ENCODE results near the gene COL23A1. TPM values are rescaled to one million over a fixed set of nuclear protein-coding genes. Genes with fewer than 3 reads are reported as not detected.

The COL23A1 gene
- total RNA-seq, 1 donor from 2014 or later = 3.5 TPM

- DNase-seq (ENCODE audit: low spot score) = no peak
Measured at GRCh38 chr5:178339272-178339671, 250.9 kb downstream of the COL23A1 start.

- no peak for DNase-seq (ENCODE audit: low spot score)
Measured at GRCh38 chr5:178338750-178339144, 251.4 kb downstream of the COL23A1 start.

- no peak for DNase-seq (ENCODE audit: low spot score)
Measured at GRCh38 chr5:178338126-178338749, 252.0 kb downstream of the COL23A1 start.

- DNase-seq (ENCODE audit: low spot score) = no peak
Measured at GRCh38 chr5:178337334-178337741, 252.9 kb downstream of the COL23A1 start.

- no peak for DNase-seq (ENCODE audit: low spot score)
Measured at GRCh38 chr5:178336889-178337288, 253.3 kb downstream of the COL23A1 start.

- no peak for DNase-seq (ENCODE audit: low spot score)
Measured at GRCh38 chr5:178335302-178336030, 254.7 kb downstream of the COL23A1 start.

GRCh38 chr5:178334861-178335260 lies 255.3 kb downstream of the COL23A1 start:
- no peak for DNase-seq (ENCODE audit: low spot score)

GRCh38 chr5:178333821-178334481 lies 256.2 kb downstream of the COL23A1 start:
- no peak for DNase-seq (ENCODE audit: low spot score)

GRCh38 chr5:178332210-178332641 lies 258.0 kb downstream of the COL23A1 start:
- DNase-seq (ENCODE audit: low spot score) = no peak

GRCh38 chr5:178331491-178331996 lies 258.6 kb downstream of the COL23A1 start:
- DNase-seq (ENCODE audit: low spot score) = peak; percentile 73

- no peak for DNase-seq (ENCODE audit: low spot score)
Measured at GRCh38 chr5:178330791-178331404, 259.3 kb downstream of the COL23A1 start.

GRCh38 chr5:178328826-178329730 lies 261.1 kb downstream of the COL23A1 start:
- no peak for DNase-seq (ENCODE audit: low spot score)

GRCh38 chr5:178327931-178328711 lies 262.1 kb downstream of the COL23A1 start:
- DNase-seq (ENCODE audit: low spot score) = no peak

GRCh38 chr5:178327446-178327845 lies 262.7 kb downstream of the COL23A1 start:
- no peak for DNase-seq (ENCODE audit: low spot score)

GRCh38 chr5:178326374-178326715 lies 263.8 kb downstream of the COL23A1 start:
- DNase-seq (ENCODE audit: low spot score) = no peak

GRCh38 chr5:178325679-178326373 lies 264.4 kb downstream of the COL23A1 start:
- DNase-seq (ENCODE audit: low spot score) = no peak

GRCh38 chr5:178325311-178325678 lies 264.9 kb downstream of the COL23A1 start:
- no peak for DNase-seq (ENCODE audit: low spot score)

GRCh38 chr5:178324481-178325310 lies 265.5 kb downstream of the COL23A1 start:
- DNase-seq (ENCODE audit: low spot score) = no peak

GRCh38 chr5:178323961-178324360 lies 266.2 kb downstream of the COL23A1 start:
- DNase-seq (ENCODE audit: low spot score) = no peak
